Ascending aorta (tissue), 2 donors: ENCODE results near the gene SOCS4. TPM values are rescaled to one million over a fixed set of nuclear protein-coding genes. Genes with fewer than 3 reads are reported as not detected.
A peak's percentile ranks its signal among the peaks of the same experiment; 100 is the strongest.

Experiments
- DNase-seq, 2 donors: peaks; one replicate each; pipeline ENCODE4 v3.0.0-alpha.2; 2019; ENCODE audit warnings: low spot score in 2 of 2
- H3K27ac ChIP-seq, 2 donors: fragments of 200-600 bp; sonication (generic); one replicate each; pipeline ENCODE4 v1.5.1; 2016 to 2017; ENCODE audit warnings: mild to moderate bottlenecking in 1 of 2
- H3K27me3 ChIP-seq: fragments of 200-600 bp; sonication (generic); one replicate; pipeline ENCODE4 v1.5.1; 2017
- H3K36me3 ChIP-seq, 2 donors: fragments of 200-600 bp; sonication (generic); one replicate each; pipeline ENCODE4 v1.5.1; 2016
- H3K4me1 ChIP-seq, 2 donors: fragments of 200-600 bp; sonication (generic); one replicate each; pipeline ENCODE4 v1.5.1; 2016 to 2017; ENCODE audit warnings: mild to moderate bottlenecking in 1 of 2
- H3K4me3 ChIP-seq, 2 donors: fragments of 200-600 bp; sonication (generic); one replicate each; pipeline ENCODE4 v1.5.1; 2016 to 2017; ENCODE audit warnings: mild to moderate bottlenecking in 1 of 2
- H3K9me3 ChIP-seq, 2 donors: fragments of 200-600 bp; sonication (generic); one replicate each; pipeline ENCODE4 v1.5.1; 2016
- intact Hi-C: fragments of 100-400 bp; cut with DNase I; formaldehyde crosslinking; loops from one replicate; pipeline ENCODE4 v1.15.1; 2023
- total RNA-seq: library from RNA; depleted of rRNA; stranded (reverse); fragments of >200 nt; gene quantifications from one replicate; pipeline ENCODE4 v1.1.0, GENCODE V29; 2016
- TF ChIP-seq, protein P1 (sequence below), 3 experiments: fragments of 200-600 bp in 2 of 3; fragments of 450-650 bp in 1 of 3; sonication (generic) in 2 of 3; IDR thresholded peaks; one replicate each; pipeline ENCODE4 v1.5.1; 2016 to 2019; ENCODE audit warnings: antibody characterized with exemption in 3 of 3, mild to moderate bottlenecking in 1 of 3, moderate library complexity in 1 of 3

Gene SOCS4
- total RNA-seq, 1 donor from 2014 or later: 12.9 TPM

- H3K36me3 ChIP-seq: no peaks in the 10 kb centered on the region
- no peaks in the 10 kb centered on the region for H3K9me3 ChIP-seq
- H3K4me3 ChIP-seq: no peak overlapping the region
- no peaks in the 10 kb centered on the region for H3K4me1 ChIP-seq
- TF ChIP-seq, protein P1, sequence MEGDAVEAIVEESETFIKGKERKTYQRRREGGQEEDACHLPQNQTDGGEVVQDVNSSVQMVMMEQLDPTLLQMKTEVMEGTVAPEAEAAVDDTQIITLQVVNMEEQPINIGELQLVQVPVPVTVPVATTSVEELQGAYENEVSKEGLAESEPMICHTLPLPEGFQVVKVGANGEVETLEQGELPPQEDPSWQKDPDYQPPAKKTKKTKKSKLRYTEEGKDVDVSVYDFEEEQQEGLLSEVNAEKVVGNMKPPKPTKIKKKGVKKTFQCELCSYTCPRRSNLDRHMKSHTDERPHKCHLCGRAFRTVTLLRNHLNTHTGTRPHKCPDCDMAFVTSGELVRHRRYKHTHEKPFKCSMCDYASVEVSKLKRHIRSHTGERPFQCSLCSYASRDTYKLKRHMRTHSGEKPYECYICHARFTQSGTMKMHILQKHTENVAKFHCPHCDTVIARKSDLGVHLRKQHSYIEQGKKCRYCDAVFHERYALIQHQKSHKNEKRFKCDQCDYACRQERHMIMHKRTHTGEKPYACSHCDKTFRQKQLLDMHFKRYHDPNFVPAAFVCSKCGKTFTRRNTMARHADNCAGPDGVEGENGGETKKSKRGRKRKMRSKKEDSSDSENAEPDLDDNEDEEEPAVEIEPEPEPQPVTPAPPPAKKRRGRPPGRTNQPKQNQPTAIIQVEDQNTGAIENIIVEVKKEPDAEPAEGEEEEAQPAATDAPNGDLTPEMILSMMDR (IDR thresholded peaks at IDR 0.05): no peak
- no peaks in the 10 kb centered on the region for H3K27me3 ChIP-seq
- DNase-seq: no peak
- no peak overlapping the region for H3K27ac ChIP-seq
- intact Hi-C loops: no loop called here
Observed at GRCh38 chr14:55094292-55095157, 67.5 kb downstream of the SOCS4 start.

DNA sequence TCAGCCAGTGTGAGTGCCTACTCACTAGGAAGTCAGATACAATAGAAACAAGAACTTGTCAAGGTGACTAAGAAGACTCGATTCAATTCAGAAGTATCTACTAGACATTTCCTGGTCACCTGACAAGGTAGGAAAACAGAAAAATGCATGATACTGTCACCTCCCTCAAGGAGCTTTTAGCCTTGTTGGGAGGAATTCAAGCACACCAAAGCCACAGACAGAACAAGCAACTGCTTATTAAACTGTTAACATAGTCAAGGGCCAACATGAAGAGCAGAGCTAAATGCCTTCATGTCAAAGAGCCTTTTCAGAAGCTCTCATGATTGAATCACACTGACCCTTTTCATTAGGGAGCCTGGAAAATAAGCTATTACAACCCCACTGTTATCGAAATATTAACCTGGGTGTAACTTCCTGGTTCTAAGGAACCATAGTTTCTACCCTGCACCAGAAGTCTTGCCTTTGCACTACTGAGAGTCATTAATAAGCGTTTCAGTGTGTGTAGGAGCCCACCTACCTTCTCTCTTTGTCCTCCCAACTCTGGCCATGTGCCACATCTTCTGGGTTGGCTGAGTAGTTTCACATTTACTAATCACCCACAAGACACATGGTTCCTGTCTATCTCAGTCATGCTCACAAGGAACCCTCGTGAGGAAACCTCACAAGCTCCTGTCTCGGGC lies 71.0 kb downstream of the SOCS4 start:
- TF ChIP-seq, protein P1 (IDR thresholded peaks at IDR 0.05): no peak
- no peaks in the 10 kb centered on the region for H3K27me3 ChIP-seq
- DNase-seq: no peak
- H3K9me3 ChIP-seq: no peaks in the 10 kb centered on the region
- H3K4me3 ChIP-seq: no peak overlapping the region
- H3K36me3 ChIP-seq: no peaks in the 10 kb centered on the region
- peaks cover 7 to 15% of the 10 kb centered on the region in 2 donors for H3K4me1 ChIP-seq
- peak overlapping the region in 1 of 2 donors; percentile 36 for H3K27ac ChIP-seq
- intact Hi-C loops: loop anchor here (2.0 kb wide), 1 partner anchor 39 kb away; no protein-coding TSS in a partner anchor

- Histone ChIP-seq H3K4me3 (no peak overlapping the region), H3K27me3 (no peaks in the 10 kb centered on the region), H3K27ac (peak overlapping the region; percentile 36 to 56), H3K9me3 (no peaks in the 10 kb centered on the region), H3K36me3 (no peaks in the 10 kb centered on the region), H3K4me1 (peaks cover 11 to 17% of the 10 kb centered on the region in 2 donors)
- TF ChIP-seq, protein P1 (IDR thresholded peaks at IDR 0.05): no peak
- DNase-seq: no peak
- intact Hi-C loops: loop anchor here (2.0 kb wide), 1 partner anchor 38 kb away; no protein-coding TSS in a partner anchor
Observed at GRCh38 chr14:55098561-55098898, 71.5 kb downstream of the SOCS4 start.

Other genes starting within 250 kb of the SOCS4 start
- gene GCH1, start 124.4 kb upstream of the SOCS4 start, total RNA-seq: 3.2 TPM
- gene WDHD1, start 137 bp upstream of the SOCS4 start, total RNA-seq: 0.11 TPM
- gene MAPK1IP1L, start 24.4 kb downstream of the SOCS4 start, total RNA-seq: 51.8 TPM
- gene LGALS3, start 102.0 kb downstream of the SOCS4 start, total RNA-seq: 358 TPM
- gene DLGAP5, start 164.3 kb downstream of the SOCS4 start, total RNA-seq: not detected
- 18.0 TPM for gene FBXO34, start 244.2 kb downstream of the SOCS4 start, total RNA-seq